IMR-90 (cell line): ENCODE measurements around the gene IQCK. TPM values are rescaled to one million over a fixed set of nuclear protein-coding genes. Genes with fewer than 3 reads are reported as not detected.

Experiments
- ATAC-seq: fragments of 200-7000 bp; cut with Tn5 transposase; 2 replicates; pipeline ENCODE4 v1.9.1; 2020; ENCODE audit warnings: low read depth, mild to moderate bottlenecking, moderate library complexity
- BruUV-seq: library from RNA; stranded (reverse); fragments of 400-500 nt; replicated peaks from 2 replicates; lab custom pipeline; 2021; lab: Mats Ljungman, UMichigan
- CTCF ChIA-PET: fragments of 300-600 bp; formaldehyde crosslinking; extraction: SDS; loops from one replicate; lab custom pipeline; 2021; ENCODE audit warnings: antibody characterized with exemption; lab: Yijun Ruan, JAX
- POLR2A ChIA-PET: fragments of 300-600 bp; sonication (Branson Sonifier 250); formaldehyde crosslinking; loops from one replicate; lab custom pipeline; 2022; ENCODE audit warnings: antibody characterized with exemption; ENCODE audit not compliant: unreplicated experiment; lab: Charles Lee
- DNase-seq: peaks from one replicate; pipeline ENCODE4 v3.0.0; 2013
- H2AFZ ChIP-seq: replicated peaks from 2 replicates; pipeline ENCODE3; 2013; ENCODE audit warnings: low read length, mild to moderate bottlenecking; ENCODE audit not compliant: poor library complexity
- H2AK5ac ChIP-seq: 2 replicates; pipeline ENCODE4 v1.6.1; 2013; ENCODE audit warnings: low read depth, low read length, inconsistent platforms
- H2AK9ac ChIP-seq: replicated peaks from 2 replicates; pipeline ENCODE3; 2013; ENCODE audit warnings: mild to moderate bottlenecking, low read depth, low read length, moderate library complexity; ENCODE audit not compliant: poor library complexity
- H2BK120ac ChIP-seq: 2 replicates; pipeline ENCODE4 v1.6.1; 2013; ENCODE audit warnings: low read depth, low read length, inconsistent platforms
- H2BK15ac ChIP-seq: 3 replicates; pipeline ENCODE4 v1.6.1; 2013; ENCODE audit warnings: low read depth, low read length, inconsistent platforms
- H2BK20ac ChIP-seq: 2 replicates; pipeline ENCODE4 v1.6.1; 2013; ENCODE audit warnings: low read depth, mild to moderate bottlenecking, inconsistent platforms, low read length, moderate library complexity
- H2BK5ac ChIP-seq: 2 replicates; pipeline ENCODE4 v1.6.1; 2013; ENCODE audit warnings: mild to moderate bottlenecking, low read depth, low read length, inconsistent platforms; ENCODE audit not compliant: poor library complexity, severe bottlenecking
- H3K14ac ChIP-seq: replicated peaks from 2 replicates; pipeline ENCODE4 v1.6.1; 2013; ENCODE audit warnings: low read depth, low read length, inconsistent platforms
- H3K18ac ChIP-seq: 2 replicates; pipeline ENCODE4 v1.6.1; 2013; ENCODE audit warnings: low read depth, low read length, control low read depth
- H3K23ac ChIP-seq: 2 replicates; pipeline ENCODE4 v1.6.1; 2013; ENCODE audit warnings: low read depth, low read length, inconsistent platforms
- H3K27ac ChIP-seq: 2 replicates; pipeline ENCODE4 v1.5.1; 2013; ENCODE audit warnings: mild to moderate bottlenecking, control low read depth, low read length; ENCODE audit not compliant: insufficient read depth
- H3K27me3 ChIP-seq: 2 replicates; pipeline ENCODE4 v1.6.1; 2013; ENCODE audit warnings: low read length; ENCODE audit not compliant: control insufficient read depth, insufficient read depth
- H3K36me3 ChIP-seq: 2 replicates; pipeline ENCODE4 v1.6.1; 2013; ENCODE audit warnings: low read length, mixed read lengths; ENCODE audit not compliant: control insufficient read depth, insufficient read depth
- H3K4ac ChIP-seq: 2 replicates; pipeline ENCODE4 v1.6.1; 2013; ENCODE audit warnings: low read depth, low read length, inconsistent platforms
- H3K4me1 ChIP-seq: 2 replicates; pipeline ENCODE4 v1.6.1; 2013; ENCODE audit warnings: low read length, mixed read lengths; ENCODE audit not compliant: control insufficient read depth, insufficient read depth
- H3K4me2 ChIP-seq: 2 replicates; pipeline ENCODE4 v1.6.1; 2013; ENCODE audit warnings: low read depth, mild to moderate bottlenecking, control low read depth, low read length, moderate library complexity
- H3K4me3 ChIP-seq: 2 replicates; pipeline ENCODE4 v1.5.1; 2013; ENCODE audit warnings: low read depth, mild to moderate bottlenecking, control low read depth, low read length, moderate library complexity; ENCODE audit not compliant: insufficient read depth
- H3K56ac ChIP-seq: 2 replicates; pipeline ENCODE4 v1.6.1; 2013; ENCODE audit warnings: low read length, inconsistent platforms; ENCODE audit not compliant: insufficient read depth; ENCODE audit errors: extremely low read depth
- H3K79me1 ChIP-seq, 2 experiments: 2 replicates each; pipeline ENCODE4 v1.6.1; 2013; ENCODE audit warnings: low read length in 2 of 2, inconsistent platforms in 1 of 2, low read depth in 1 of 2
- H3K9ac ChIP-seq: 2 replicates; pipeline ENCODE4 v1.6.1; 2013; ENCODE audit warnings: low read depth, low read length, control low read depth
- H3K9me1 ChIP-seq: 2 replicates; pipeline ENCODE4 v1.6.1; 2013; ENCODE audit warnings: low read length, inconsistent platforms; ENCODE audit not compliant: insufficient read depth
- H3K9me3 ChIP-seq: 2 replicates; pipeline ENCODE4 v1.6.1; 2013; ENCODE audit warnings: low read length; ENCODE audit not compliant: control insufficient read depth, insufficient read depth
- H4K20me1 ChIP-seq: 2 replicates; pipeline ENCODE4 v1.6.1; 2013; ENCODE audit warnings: low read length, inconsistent platforms; ENCODE audit not compliant: insufficient read depth
- H4K5ac ChIP-seq: 2 replicates; pipeline ENCODE4 v1.6.1; 2013; ENCODE audit warnings: mild to moderate bottlenecking, low read depth, low read length, control low read depth
- H4K8ac ChIP-seq, 2 experiments: 2 replicates each; pipeline ENCODE4 v1.6.1; 2013; ENCODE audit warnings: low read depth in 2 of 2, low read length in 2 of 2, control low read depth in 1 of 2, inconsistent platforms in 1 of 2
- H4K91ac ChIP-seq: 2 replicates; pipeline ENCODE4 v1.6.1; 2013; ENCODE audit warnings: low read depth, low read length, inconsistent platforms; ENCODE audit not compliant: insufficient read depth
- BHLHE40 ChIP-seq: fragments of 150-350 bp; IDR thresholded peaks from 2 replicates; pipeline ENCODE4 v1.6.1; 2016; ENCODE audit warnings: mild to moderate bottlenecking, low read depth, low read length
- FOS ChIP-seq: fragments of 150-350 bp; IDR thresholded peaks from 2 replicates; pipeline ENCODE4 v1.6.1; 2016; ENCODE audit warnings: low read depth, low read length
- MAZ ChIP-seq: IDR thresholded peaks from 2 replicates; pipeline ENCODE4 v1.6.1; 2012; ENCODE audit warnings: low read depth, mild to moderate bottlenecking, low read length, improper control_type of control experiment, moderate library complexity, borderline replicate concordance
- RCOR1 ChIP-seq: IDR thresholded peaks from 2 replicates; pipeline ENCODE4 v1.6.1; 2012; ENCODE audit warnings: mild to moderate bottlenecking, low read length, improper control_type of control experiment; ENCODE audit not compliant: insufficient replicate concordance
- RFX5 ChIP-seq: IDR thresholded peaks from 2 replicates; pipeline ENCODE4 v1.8.0; 2012; ENCODE audit warnings: low read depth, mild to moderate bottlenecking, low read length, moderate library complexity
- USF2 ChIP-seq: fragments of 150-350 bp; IDR thresholded peaks from 2 replicates; pipeline ENCODE4 v1.6.1; 2017; ENCODE audit warnings: mild to moderate bottlenecking, antibody characterized with exemption, low read length, low read depth
- WGBS, 2 experiments: methylation state at CpG; one replicate each; pipeline versions ENCODE4 v1.1.5 to v1.1.7; 2013; ENCODE audit warnings: missing lambda C conversion rate in 2 of 2; ENCODE audit not compliant: insufficient read length in 1 of 2; ENCODE audit errors: extremely low coverage in 2 of 2; 5-methylcytosine and 5-hydroxymethylcytosine counted together
- dilution Hi-C: fragments of 300-500 bp; cut with HindIII; formaldehyde crosslinking; loops from one replicate; pipeline ENCODE4 v1.14.3; 2018; ENCODE audit warnings: low sequenced_read_pairs; ENCODE audit not compliant: unreplicated experiment
- in situ Hi-C: fragments of 300-500 bp; cut with MboI; formaldehyde crosslinking; loops from 3 replicates; pipeline ENCODE4 v1.14.3; 2019; ENCODE audit warnings: low sequenced_read_pairs, inconsistent platforms, mixed read lengths
- intact Hi-C: fragments of 100-400 bp; cut with micrococcal nuclease; formaldehyde crosslinking; loops from 2 replicates; pipeline ENCODE4 v1.10.0; 2022
- polyA plus RNA-seq, 3 experiments: library from polyadenylated mRNA; depleted of rRNA; stranded (reverse); fragments of >200 nt; gene quantifications; 2 replicates each; pipeline ENCODE4 v1.2.3, GENCODE V29; 2012; ENCODE audit warnings: low replicate concordance in 1 of 3
- total RNA-seq: library from RNA; depleted of rRNA; stranded (reverse); fragments of >200 nt; gene quantifications from 2 replicates; pipeline ENCODE4 v1.2.3, GENCODE V29; 2012

The IQCK gene
- total and polyA plus RNA-seq, 2 of the 4 experiments (the other 2 are of a cell fraction), result 4.1 to 5.4 TPM

GRCh38 chr16:19748389-19749168 is 30.5 kb downstream of the IQCK start:
- Histone ChIP-seq H2BK15ac (no peak overlapping the region), H2AK9ac (no peak overlapping the region), H2AFZ (no peak overlapping the region), H4K8ac (0 out of 4 replicates have a peak overlapping the region, but pooled peaks of 1 of the 2 experiments have one; percentile 75), H3K9me3 (no peaks in the 10 kb centered on the region), H4K20me1 (no peaks in the 10 kb centered on the region), H3K27me3 (no peaks in the 10 kb centered on the region), H3K23ac (no peak overlapping the region), H2BK20ac (no peak overlapping the region), H2AK5ac (no peak overlapping the region), H3K18ac (peak overlapping the region; percentile 65), H4K91ac (no peak overlapping the region), H3K79me1 (no peaks in the 10 kb centered on the region), H3K14ac (no peak overlapping the region), H3K9me1 (peaks cover 7% of the 10 kb centered on the region), H3K4me2 (peak overlapping the region; percentile 29; the same call in 1 of the 2 replicates), H2BK120ac (no peak overlapping the region), H3K4ac (no peak overlapping the region), H3K36me3 (no peaks in the 10 kb centered on the region), H3K56ac (no peak overlapping the region), H4K5ac (no peak overlapping the region), H3K4me1 (peaks cover 8% of the 10 kb centered on the region; the same call in 1 of the 2 replicates), H3K27ac (no peak overlapping the region), H3K4me3 (no peak overlapping the region), H2BK5ac (no peak overlapping the region), H3K9ac (no peak overlapping the region)
- in situ Hi-C loops (no loop called here), dilution Hi-C loops (no loop called here), intact Hi-C loops (loop anchor here (5.0 kb wide), 1 partner anchor 89 kb away; no protein-coding TSS in a partner anchor)
- ATAC-seq (peak; percentile 33), DNase-seq (no peak)
- no CpG with 5 or more reads among the region's 2 CpGs for WGBS, 2 experiments
- TF ChIP-seq MAZ (no peak), BHLHE40 (no peak), RFX5 (no peak), FOS (no peak), RCOR1 (no peak), USF2 (no peak)
- ChIA-PET CTCF (no interaction called here), POLR2A (interaction anchor here (0.6 kb wide), 1 partner anchor 26 kb away, joined by 3 read pairs; no protein-coding TSS in a partner anchor)
- no TSS peak for BruUV-seq
